AG10803 (cell line): ENCODE results near the gene KRTAP4-4.
"Not testable (repeated sequence)": the region's sequence is repeated elsewhere in the genome, so short reads cannot be mapped to it uniquely, and the experiment has no call there.

Experiments used
- DNase-seq: peaks from one replicate; pipeline ENCODE4 v3.0.0; 2010; ENCODE audit warnings: low read depth
- H3K4me3 ChIP-seq: 2 replicates; pipeline ENCODE4 v1.5.1; 2011; ENCODE audit warnings: mild to moderate bottlenecking, low read length, control low read depth
- TF ChIP-seq, protein P1 (sequence below): conservative IDR thresholded peaks from 2 replicates; pipeline ENCODE4 v1.5.1; 2011; ENCODE audit warnings: mild to moderate bottlenecking, low read length, control low read depth, inconsistent platforms

Gene KRTAP4-4

DNA sequence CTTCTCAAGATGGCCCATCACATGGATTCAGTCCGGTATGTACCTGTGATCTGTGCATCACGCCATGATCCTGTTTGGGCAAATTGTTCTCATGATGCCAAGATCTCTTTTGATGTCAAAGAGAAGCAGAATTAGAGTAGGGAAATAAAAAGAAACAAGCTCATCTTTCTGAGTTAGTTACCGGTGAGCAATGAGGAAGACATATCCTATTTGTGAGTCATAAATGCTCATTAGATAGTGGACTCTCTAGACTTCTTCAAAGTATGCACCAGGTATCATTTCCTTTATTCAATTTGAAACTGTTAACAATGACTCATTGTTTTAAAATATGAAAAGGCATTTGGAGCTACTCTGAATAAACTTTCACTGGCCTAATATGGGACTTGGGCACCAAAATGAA is 28.6 kb downstream of the KRTAP4-4 start:
- TF ChIP-seq, protein P1, sequence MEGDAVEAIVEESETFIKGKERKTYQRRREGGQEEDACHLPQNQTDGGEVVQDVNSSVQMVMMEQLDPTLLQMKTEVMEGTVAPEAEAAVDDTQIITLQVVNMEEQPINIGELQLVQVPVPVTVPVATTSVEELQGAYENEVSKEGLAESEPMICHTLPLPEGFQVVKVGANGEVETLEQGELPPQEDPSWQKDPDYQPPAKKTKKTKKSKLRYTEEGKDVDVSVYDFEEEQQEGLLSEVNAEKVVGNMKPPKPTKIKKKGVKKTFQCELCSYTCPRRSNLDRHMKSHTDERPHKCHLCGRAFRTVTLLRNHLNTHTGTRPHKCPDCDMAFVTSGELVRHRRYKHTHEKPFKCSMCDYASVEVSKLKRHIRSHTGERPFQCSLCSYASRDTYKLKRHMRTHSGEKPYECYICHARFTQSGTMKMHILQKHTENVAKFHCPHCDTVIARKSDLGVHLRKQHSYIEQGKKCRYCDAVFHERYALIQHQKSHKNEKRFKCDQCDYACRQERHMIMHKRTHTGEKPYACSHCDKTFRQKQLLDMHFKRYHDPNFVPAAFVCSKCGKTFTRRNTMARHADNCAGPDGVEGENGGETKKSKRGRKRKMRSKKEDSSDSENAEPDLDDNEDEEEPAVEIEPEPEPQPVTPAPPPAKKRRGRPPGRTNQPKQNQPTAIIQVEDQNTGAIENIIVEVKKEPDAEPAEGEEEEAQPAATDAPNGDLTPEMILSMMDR, result no peak
- no peak overlapping the region for H3K4me3 ChIP-seq
- no peak for DNase-seq

- no peak for DNase-seq
- TF ChIP-seq, protein P1, result no peak
Measured at GRCh38 chr17:41127371-41127770, 33.2 kb downstream of the KRTAP4-4 start.

GRCh38 chr17:41126412-41126811 is 34.1 kb downstream of the KRTAP4-4 start:
- TF ChIP-seq, protein P1, result no peak
- no peak for DNase-seq
- no peak overlapping the region for H3K4me3 ChIP-seq

More at GRCh38 chr17:41127371-41127770, 33.2 kb downstream of the KRTAP4-4 start:
- no peak overlapping the region for H3K4me3 ChIP-seq

DNA sequence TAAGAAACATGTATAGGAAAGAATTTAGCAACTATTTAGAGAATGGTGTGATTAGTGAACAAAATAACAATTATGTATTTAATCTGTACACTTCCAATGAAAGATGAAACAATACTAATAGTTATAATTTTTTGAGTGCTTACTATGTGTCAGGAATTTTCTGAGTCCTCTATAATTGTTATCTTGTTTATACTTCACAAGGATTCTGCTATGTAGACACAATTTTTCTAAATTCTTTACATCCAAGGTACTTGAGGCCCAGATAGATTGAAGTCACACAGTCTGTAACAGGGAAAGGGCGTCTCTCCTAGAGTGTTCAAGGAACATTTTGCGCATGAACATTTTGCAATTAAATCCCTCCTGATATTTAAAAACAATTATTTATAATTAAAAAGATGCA is 35.5 kb downstream of the KRTAP4-4 start:
- TF ChIP-seq, protein P1, result no peak
- no peak overlapping the region for H3K4me3 ChIP-seq
- no peak for DNase-seq

DNA sequence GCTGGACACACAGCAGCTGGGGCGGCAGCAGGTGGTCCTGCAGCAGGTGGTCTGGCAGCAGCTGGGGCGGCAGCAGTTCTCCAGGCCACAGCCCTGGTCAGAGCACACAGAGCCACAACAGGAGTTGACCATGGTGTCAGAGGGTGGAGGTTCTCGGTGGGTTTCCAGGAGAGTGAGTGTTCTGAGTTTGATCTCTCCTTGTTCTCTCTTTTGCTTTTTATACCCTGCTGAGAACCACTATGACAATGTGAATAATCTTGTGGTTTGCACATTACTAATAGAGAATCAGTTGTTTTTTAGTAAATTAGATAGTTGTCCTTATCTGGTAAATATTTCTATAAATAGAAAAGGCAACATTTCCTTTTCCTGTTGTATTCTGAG is 36.6 kb downstream of the KRTAP4-4 start, which contains the start of gene KRTAP4-12:
Gene KRTAP4-12 (minus strand): TSS at position 192 of the 381 bp plus-strand sequence. CDS start 60 bp downstream, at position 132.
- not testable (repeated sequence) for H3K4me3 ChIP-seq, DNase-seq

DNA sequence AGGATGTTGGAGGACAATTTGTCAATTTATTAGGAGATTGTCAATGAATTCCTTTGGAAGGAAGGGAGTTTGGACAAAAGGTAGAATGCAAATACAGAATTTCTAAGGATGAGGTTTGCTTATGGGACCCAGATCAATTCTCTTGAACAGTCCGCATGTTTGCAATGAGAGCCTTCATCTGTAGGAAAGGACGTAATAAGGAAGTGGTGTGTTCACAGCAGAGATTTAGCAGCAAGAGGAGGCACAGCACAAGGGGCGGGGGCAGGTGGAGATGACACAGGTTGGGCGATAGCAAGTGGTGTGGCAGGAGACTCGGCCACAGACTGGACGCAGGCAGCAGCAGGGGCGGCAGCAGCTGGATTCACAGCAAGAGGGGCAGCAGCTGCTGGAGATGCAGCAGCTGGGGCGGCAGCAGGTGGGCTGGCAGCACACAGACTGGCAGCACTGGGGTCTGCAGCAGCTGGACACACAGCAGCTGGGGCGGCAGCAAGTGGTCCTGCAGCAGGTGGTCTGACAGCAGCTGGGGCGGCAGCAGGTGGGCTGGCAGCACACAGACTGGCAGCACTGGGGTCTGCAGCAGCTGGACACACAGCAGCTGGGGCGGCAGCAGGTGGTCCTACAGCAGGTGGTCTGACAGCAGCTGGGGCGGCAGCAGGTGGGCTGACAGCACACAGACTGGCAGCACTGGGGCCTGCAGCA is 37.1 kb downstream of the KRTAP4-4 start:
- not testable (repeated sequence) for DNase-seq, H3K4me3 ChIP-seq

DNA sequence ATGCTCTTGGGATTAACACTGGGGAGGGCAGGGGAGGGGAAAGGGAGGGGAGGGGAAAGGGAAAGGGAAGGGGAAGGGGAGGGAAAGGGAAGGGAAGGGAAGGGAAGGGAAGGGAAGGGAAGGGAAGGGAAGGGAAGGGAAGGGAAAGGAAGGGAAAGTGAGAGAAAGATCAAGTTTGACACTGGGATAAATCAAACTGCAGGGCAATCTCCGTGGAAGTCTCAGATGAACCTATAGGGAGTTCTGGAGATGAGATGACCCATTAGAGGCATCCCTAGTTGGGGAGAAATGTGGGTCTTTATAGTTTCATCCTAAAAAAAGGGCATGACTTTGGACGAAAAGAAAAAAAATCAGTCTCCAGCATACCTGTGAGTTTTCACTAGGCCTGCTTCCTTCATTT is 38.8 kb downstream of the KRTAP4-4 start:
- no peak for DNase-seq
- TF ChIP-seq, protein P1, result no peak
- H3K4me3 ChIP-seq, result no peak overlapping the region

DNA sequence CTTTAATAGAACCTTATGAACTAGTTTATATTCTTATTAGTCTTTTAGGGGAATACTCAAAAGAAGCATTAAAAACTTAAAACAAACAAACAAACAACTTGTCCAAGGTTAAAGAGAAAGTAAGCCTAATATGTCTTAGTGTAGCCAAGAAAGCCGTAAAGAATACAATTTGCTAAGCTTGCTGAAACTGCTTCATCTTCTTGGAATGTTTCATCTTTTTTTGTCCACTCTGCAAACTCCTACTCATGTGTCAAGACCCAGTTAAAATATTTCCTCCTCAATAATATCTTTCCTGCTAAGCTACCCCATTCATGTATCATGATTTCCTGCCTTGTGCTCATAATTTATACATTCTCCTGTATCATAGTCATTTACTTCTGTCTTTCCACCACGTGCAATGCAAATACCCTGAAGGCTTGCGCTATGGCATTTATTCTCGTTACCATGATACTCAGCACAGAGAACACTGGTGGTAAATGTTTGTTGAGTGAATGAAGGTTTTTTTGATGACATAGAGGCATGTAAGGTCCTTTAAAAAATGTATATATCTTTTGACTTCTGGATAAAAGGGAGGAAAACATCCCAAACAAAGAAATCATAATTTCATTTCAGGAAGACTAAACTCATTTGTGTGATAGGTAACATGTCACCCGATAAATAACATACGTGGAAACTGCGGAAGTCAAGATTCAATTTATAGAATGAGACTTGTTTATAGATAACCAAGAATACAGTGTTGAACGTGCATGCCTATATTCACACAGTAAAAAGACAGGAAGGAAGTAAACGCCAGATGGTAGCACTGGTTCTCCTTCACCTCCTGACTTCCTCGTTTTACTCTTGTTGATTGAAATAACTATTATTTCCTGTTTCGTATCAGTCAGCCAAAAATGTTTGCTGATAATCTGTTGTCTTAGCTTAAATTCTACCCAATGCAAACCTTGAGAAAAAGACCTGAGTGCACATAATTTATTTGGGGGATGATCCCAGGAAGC is 40.6 kb downstream of the KRTAP4-4 start:
- not testable (repeated sequence) for DNase-seq, H3K4me3 ChIP-seq
